Keratinocyte (primary cell): ENCODE data around the gene SIDT2. TPM values are rescaled to one million over a fixed set of nuclear protein-coding genes. Genes with fewer than 3 reads are reported as not detected.

Experiments
- DNase-seq: peaks from one replicate; pipeline ENCODE4 v3.0.0-alpha.2; 2011; ENCODE audit warnings: low read depth, missing footprints, low spot score
- FAIRE-seq: peaks from 2 replicates; lab custom pipeline; 2011; peaks lifted over from hg19 to GRCh38; lab: Jason Lieb, UNC
- H2AFZ ChIP-seq: 2 replicates; pipeline ENCODE4 v1.6.0; 2012; ENCODE audit warnings: low read length, control low read depth, inconsistent platforms; ENCODE audit not compliant: control insufficient read depth
- H3K27ac ChIP-seq: 2 replicates; pipeline ENCODE4 v1.5.1; 2011; ENCODE audit warnings: low read length; ENCODE audit not compliant: control insufficient read depth, insufficient read depth
- H3K27me3 ChIP-seq: 3 replicates; pipeline ENCODE4 v1.6.0; 2011; ENCODE audit warnings: low read length; ENCODE audit not compliant: control insufficient read depth, insufficient read depth; ENCODE audit errors: extremely low read depth
- H3K36me3 ChIP-seq, 2 experiments: 2 replicates in 1 of 2; 3 replicates in 1 of 2; pipeline ENCODE4 v1.5.1; 2011; ENCODE audit warnings: low read length in 2 of 2, mild to moderate bottlenecking in 1 of 2; ENCODE audit not compliant: control insufficient read depth in 2 of 2, insufficient read depth in 2 of 2; ENCODE audit errors: extremely low read depth in 1 of 2
- H3K4me1 ChIP-seq: 3 replicates; pipeline ENCODE4 v1.5.1; 2011; ENCODE audit warnings: low read length; ENCODE audit not compliant: control insufficient read depth, insufficient read depth; ENCODE audit errors: extremely low read depth
- H3K4me2 ChIP-seq: 3 replicates; pipeline ENCODE4 v1.6.0; 2011; ENCODE audit warnings: low read depth, low read length; ENCODE audit not compliant: control insufficient read depth, insufficient read depth; ENCODE audit errors: extremely low read depth
- H3K4me3 ChIP-seq, 3 experiments: fragments of 200-600 bp in 1 of 3; sonication (generic) in 1 of 3; 2 replicates in 2 of 3; 3 replicates in 1 of 3; pipeline ENCODE4 v1.5.1; 2011 to 2016; ENCODE audit warnings: low read length in 3 of 3, mild to moderate bottlenecking in 3 of 3, control low read depth in 2 of 3, inconsistent platforms in 1 of 3, low read depth in 1 of 3, mixed read lengths in 1 of 3, mixed run types in 1 of 3, moderate library complexity in 1 of 3; ENCODE audit not compliant: control insufficient read depth in 2 of 3, insufficient read depth in 2 of 3; ENCODE audit errors: extremely low read depth in 1 of 3
- H3K79me2 ChIP-seq: 2 replicates; pipeline ENCODE4 v1.6.0; 2012; ENCODE audit warnings: low read length; ENCODE audit not compliant: control insufficient read depth, insufficient read depth
- H3K9ac ChIP-seq: 3 replicates; pipeline ENCODE4 v1.6.0; 2011; ENCODE audit warnings: low read length; ENCODE audit not compliant: control insufficient read depth, insufficient read depth; ENCODE audit errors: extremely low read depth
- H3K9me1 ChIP-seq: 3 replicates; pipeline ENCODE4 v1.6.0; 2011; ENCODE audit warnings: low read length; ENCODE audit not compliant: control insufficient read depth, insufficient read depth; ENCODE audit errors: extremely low read depth
- H3K9me3 ChIP-seq: 2 replicates; pipeline ENCODE4 v1.5.1; 2012; ENCODE audit warnings: low read depth, low read length; ENCODE audit not compliant: control insufficient read depth
- H4K20me1 ChIP-seq: 3 replicates; pipeline ENCODE4 v1.6.0; 2011; ENCODE audit warnings: low read length; ENCODE audit not compliant: control insufficient read depth, insufficient read depth; ENCODE audit errors: extremely low read depth
- EZH2 ChIP-seq: IDR thresholded peaks from one replicate; pipeline ENCODE4 v1.6.1; 2012; ENCODE audit warnings: inconsistent platforms, mild to moderate bottlenecking, low read length, moderate library complexity
- dilution Hi-C: fragments of 300-500 bp; cut with MboI; formaldehyde crosslinking; loops from one replicate; pipeline ENCODE4 v1.7.0; 2020; ENCODE audit warnings: low sequenced_read_pairs; ENCODE audit not compliant: extremely low pct_ligation_motif_present
- polyA plus RNA-seq, 5 experiments: library from polyadenylated mRNA; depleted of rRNA in 3 of 5; stranded (reverse) in 3 of 5; stranded (forward) in 1 of 5; unstranded in 1 of 5; fragments of >200 nt; gene quantifications; 1 replicate in 1 of 5; 2 replicates in 3 of 5; 3 replicates in 1 of 5; pipeline versions ENCODE4 v1.2.1 to v1.2.3, GENCODE V29; 2011 to 2012; ENCODE audit warnings: missing spikeins in 2 of 5, low read depth in 1 of 5, low replicate concordance in 1 of 5
- TF ChIP-seq, protein P1 (sequence below), 3 experiments: IDR thresholded peaks in 1 of 3; conservative IDR thresholded peaks in 1 of 3; optimal IDR thresholded peaks in 1 of 3; 2 replicates in 2 of 3; 3 replicates in 1 of 3; pipeline versions ENCODE3 to v1.5.1; 2011; ENCODE audit warnings: low read length in 3 of 3, mild to moderate bottlenecking in 3 of 3, moderate library complexity in 2 of 3, control low read depth in 1 of 3, inconsistent platforms in 1 of 3; ENCODE audit not compliant: insufficient read depth in 2 of 3; ENCODE audit errors: extremely low read depth in 1 of 3

SIDT2 gene
- polyA plus RNA-seq, 1 donor (not counting 4 experiments of a cell fraction or from before 2014, with no cell fraction given) = 9.8 TPM

DNA sequence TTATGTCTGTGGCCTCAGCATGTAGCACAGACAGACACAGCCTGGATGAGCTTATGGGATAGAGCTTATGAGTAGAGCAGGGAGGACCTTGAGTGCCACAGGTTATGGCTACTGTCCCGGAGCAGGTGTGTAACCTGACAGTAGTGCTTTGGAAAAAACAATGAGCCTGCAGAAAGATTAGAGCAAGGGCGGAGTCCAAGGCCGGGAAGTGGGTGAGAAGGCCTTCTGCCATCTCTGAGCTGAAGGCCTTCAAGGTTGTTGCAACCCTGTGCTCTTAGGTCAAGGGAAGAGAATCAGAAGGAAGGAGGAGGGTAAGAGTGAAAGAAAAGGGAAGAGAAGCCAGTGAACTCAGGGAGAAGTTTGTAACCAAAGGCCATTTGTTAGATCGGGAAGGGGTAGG, 16.7 kb downstream of the SIDT2 start:
- Histone ChIP-seq H3K4me3 (no peak overlapping the region), H3K36me3 (peaks cover 0 to 11% of the 10 kb centered on the region in 2 experiments), H3K27ac (no peak overlapping the region), H3K4me1 (peaks cover 15% of the 10 kb centered on the region), H3K9me3 (no peaks in the 10 kb centered on the region), H3K79me2 (no peaks in the 10 kb centered on the region), H3K9me1 (no peaks in the 10 kb centered on the region), H3K4me2 (no peak overlapping the region), H3K9ac (no peak overlapping the region), H4K20me1 (no peaks in the 10 kb centered on the region), H3K27me3 (no peaks in the 10 kb centered on the region), H2AFZ (no peak overlapping the region)
- dilution Hi-C loops = no loop called here
- TF ChIP-seq, protein P1, sequence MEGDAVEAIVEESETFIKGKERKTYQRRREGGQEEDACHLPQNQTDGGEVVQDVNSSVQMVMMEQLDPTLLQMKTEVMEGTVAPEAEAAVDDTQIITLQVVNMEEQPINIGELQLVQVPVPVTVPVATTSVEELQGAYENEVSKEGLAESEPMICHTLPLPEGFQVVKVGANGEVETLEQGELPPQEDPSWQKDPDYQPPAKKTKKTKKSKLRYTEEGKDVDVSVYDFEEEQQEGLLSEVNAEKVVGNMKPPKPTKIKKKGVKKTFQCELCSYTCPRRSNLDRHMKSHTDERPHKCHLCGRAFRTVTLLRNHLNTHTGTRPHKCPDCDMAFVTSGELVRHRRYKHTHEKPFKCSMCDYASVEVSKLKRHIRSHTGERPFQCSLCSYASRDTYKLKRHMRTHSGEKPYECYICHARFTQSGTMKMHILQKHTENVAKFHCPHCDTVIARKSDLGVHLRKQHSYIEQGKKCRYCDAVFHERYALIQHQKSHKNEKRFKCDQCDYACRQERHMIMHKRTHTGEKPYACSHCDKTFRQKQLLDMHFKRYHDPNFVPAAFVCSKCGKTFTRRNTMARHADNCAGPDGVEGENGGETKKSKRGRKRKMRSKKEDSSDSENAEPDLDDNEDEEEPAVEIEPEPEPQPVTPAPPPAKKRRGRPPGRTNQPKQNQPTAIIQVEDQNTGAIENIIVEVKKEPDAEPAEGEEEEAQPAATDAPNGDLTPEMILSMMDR (optimal IDR thresholded peaks at IDR 0.05 in 1 of 3, IDR thresholded peaks at IDR 0.05 in 1 of 3, conservative IDR thresholded peaks at IDR 0.05 in 1 of 3; ENCODE audit: extremely low read depth in 1 of 3, insufficient read depth in 2 of 3, low read length in 3 of 3) = no peak
- no peak for TF ChIP-seq EZH2
- no peak for DNase-seq
- no peak for FAIRE-seq

DNA sequence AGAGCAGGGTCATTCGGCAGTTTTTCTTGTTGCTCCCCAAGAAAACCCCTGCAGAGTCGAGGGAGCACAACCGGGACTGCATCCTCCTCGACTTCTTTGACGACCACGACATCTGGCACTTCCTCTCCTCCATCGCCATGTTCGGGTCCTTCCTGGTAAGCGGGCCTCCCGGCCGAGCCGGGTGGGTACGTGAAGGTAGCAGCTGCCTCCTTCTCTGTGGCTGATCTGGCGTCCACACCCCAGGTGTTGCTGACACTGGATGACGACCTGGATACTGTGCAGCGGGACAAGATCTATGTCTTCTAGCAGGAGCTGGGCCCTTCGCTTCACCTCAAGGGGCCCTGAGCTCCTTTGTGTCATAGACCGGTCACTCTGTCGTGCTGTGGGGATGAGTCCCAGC, 17.2 kb downstream of the SIDT2 start:
- Histone ChIP-seq H3K9me1 (no peaks in the 10 kb centered on the region), H3K9ac (no peak overlapping the region), H4K20me1 (no peaks in the 10 kb centered on the region), H3K4me1 (peaks cover 15% of the 10 kb centered on the region), H3K27me3 (no peaks in the 10 kb centered on the region), H3K4me2 (no peak overlapping the region), H3K27ac (no peak overlapping the region), H3K36me3 (peaks cover 0 to 11% of the 10 kb centered on the region in 2 experiments), H2AFZ (no peak overlapping the region), H3K4me3 (no peak overlapping the region), H3K9me3 (no peaks in the 10 kb centered on the region), H3K79me2 (no peaks in the 10 kb centered on the region)
- FAIRE-seq (no peak), DNase-seq (no peak)
- dilution Hi-C loops = no loop called here
- TF ChIP-seq EZH2 = no peak
- TF ChIP-seq, protein P1 (optimal IDR thresholded peaks at IDR 0.05 in 1 of 3, IDR thresholded peaks at IDR 0.05 in 1 of 3, conservative IDR thresholded peaks at IDR 0.05 in 1 of 3; ENCODE audit: extremely low read depth in 1 of 3, insufficient read depth in 2 of 3, low read length in 3 of 3) = no peak
